Stimulated activated CD8-positive, alpha-beta memory T cell treated with anti-CD3 and anti-CD28 coated beads, Interleukin-12 subunit alpha, Interleukin-12 subunit beta, amount 100 ng/mL, for 1 hour (primary cell): ENCODE data around the gene RETREG1.

ENCODE experiments used
- DNase-seq: peaks from one replicate; pipeline ENCODE4 v3.0.0-alpha.2; 2020; ENCODE audit warnings: low read depth

The RETREG1 gene

GRCh38 chr5:16528382-16529110 is 88.3 kb downstream of the RETREG1 start:
- no peak for DNase-seq

DNA sequence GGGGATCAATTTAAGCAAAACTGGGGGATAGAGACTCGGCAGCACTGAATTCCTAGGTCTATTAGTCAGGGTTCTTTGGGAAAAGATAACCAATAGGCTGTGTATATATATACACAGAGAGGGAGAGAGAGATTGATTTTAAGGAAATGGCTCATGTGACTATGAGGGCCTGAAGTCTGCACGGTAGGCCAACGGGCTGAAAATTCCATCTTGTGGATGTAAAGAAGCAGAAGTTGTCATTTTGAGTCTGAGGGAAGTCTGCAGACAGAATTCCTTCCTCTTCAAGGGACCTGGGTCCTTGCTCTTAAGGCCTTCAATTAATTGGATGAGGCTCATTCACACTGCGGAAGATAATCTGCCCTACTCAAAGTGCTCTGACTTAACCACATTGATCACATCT is 91.1 kb downstream of the RETREG1 start:
- DNase-seq = no peak

DNA sequence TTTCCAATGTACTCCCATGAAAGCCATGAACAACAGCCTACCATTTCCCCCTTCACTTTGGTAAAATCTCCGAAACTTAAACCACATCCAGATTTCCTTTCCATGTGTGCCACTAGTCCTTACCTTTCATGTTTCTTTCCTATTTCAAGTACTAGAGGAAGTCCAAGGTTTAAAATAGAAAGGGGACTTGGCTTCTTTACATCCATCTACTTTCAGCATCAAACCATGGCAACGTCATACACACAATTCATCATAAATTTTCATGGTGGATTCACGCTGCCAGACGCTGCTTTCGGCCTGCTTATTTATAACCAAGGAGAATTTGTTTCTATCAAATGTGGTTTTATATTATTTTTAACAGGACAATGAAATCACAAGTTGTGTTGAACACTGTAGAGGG is 92.5 kb downstream of the RETREG1 start:
- DNase-seq = no peak

DNA sequence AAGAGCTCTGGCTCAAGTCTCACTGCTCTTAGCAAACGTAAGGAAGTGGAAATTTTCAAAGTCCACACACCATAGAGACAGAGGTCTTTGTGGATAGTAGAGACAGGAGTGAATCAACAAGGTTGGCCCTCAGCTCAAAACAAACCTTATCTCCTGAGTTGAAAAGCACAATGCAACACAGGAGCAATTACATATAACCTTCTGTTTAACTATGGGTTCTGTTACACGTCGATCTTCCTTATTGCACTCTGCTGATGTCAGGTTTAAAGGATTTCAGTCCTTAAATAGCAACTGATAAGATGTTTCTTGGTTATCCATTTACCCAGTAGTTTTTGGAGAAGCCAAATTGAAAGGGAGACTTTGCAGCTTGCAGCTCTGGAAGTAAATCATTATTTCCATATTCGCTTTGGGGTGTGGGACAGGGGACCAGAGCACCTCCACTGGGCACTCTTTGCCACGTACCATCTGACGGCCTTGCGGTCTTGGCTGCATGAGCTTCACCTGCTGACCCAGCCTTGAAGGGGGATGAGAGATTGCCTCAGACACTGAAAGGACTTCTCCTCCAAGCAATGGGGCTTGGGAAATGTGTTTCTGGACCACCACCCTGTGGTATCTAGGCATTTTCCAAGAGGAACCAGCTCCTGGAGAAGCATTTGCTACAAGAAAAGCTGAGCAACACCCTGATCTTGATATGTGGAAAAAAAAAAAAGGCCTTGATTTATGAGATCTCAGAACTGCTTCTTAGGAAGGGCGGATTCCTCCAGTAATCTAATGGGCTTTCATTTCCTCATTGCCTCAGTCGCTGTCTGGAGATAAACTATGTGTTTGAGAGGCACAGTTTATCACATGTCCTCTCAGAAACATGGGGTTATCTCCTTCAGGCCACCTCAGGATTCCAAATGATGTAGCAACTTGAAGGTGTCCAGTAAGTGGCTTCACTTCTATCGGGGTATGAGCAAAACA is 95.0 kb downstream of the RETREG1 start:
- DNase-seq = no peak

GRCh38 chr5:16520841-16521240 is 96.0 kb downstream of the RETREG1 start:
- DNase-seq = no peak

GRCh38 chr5:16519435-16519834 is 97.4 kb downstream of the RETREG1 start:
- DNase-seq = no peak

DNA sequence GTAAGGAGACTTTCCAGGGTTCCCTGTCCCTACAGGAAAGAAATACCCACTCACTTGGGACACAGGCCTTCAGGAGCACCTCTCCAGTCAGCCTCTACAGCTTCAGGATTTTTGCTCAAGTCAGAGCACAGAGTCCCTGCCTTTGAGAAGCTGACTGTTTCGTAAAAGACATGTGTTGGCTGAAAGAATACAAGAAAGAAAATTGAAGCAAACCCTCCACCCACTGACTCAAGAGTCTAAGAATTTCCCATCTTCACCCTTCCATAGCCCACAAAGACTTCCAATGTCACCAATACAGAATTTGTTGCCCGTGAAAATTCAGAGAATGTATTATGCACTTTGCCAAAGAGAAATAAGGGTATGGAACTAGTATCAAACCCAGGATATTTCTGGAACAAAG is 98.2 kb downstream of the RETREG1 start:
- DNase-seq = no peak

DNA sequence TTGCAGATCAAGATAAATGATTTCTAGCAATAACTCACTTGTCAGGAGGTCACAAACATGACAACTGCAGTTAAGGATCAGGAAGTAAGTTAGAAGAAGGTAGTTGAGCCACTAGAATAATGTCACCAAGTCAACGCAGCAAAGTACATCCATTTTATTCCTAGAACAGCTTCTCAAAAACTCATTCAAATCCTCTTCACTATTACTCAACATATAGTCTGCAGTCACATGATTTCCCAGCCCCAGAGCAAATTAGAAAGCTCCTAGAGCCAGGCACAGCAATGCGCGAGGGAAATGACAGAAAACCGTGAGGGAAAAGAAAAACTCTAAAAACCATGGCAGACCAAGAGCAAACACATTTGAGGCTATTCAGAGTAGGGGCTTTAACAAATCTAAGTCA is 101.3 kb downstream of the RETREG1 start:
- DNase-seq = no peak

DNA sequence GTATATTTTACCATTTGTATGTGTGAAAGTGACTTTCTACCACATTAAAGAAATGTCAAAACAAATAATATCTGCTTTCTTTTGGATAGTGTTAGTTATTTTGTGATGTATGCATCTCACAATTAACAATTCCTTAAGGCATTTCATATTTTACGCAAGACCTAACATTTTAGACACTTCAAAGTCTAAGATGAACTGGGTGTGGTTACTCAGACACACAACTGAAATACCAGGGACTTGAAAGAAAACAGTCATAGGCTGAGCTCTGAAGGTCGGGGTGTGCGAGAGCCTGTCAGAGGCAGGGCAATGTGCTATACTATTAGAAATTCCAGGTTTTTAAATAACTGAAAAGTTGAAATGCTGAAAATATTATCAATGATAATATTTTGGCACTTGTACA is 106.7 kb downstream of the RETREG1 start:
- DNase-seq = no peak

DNA sequence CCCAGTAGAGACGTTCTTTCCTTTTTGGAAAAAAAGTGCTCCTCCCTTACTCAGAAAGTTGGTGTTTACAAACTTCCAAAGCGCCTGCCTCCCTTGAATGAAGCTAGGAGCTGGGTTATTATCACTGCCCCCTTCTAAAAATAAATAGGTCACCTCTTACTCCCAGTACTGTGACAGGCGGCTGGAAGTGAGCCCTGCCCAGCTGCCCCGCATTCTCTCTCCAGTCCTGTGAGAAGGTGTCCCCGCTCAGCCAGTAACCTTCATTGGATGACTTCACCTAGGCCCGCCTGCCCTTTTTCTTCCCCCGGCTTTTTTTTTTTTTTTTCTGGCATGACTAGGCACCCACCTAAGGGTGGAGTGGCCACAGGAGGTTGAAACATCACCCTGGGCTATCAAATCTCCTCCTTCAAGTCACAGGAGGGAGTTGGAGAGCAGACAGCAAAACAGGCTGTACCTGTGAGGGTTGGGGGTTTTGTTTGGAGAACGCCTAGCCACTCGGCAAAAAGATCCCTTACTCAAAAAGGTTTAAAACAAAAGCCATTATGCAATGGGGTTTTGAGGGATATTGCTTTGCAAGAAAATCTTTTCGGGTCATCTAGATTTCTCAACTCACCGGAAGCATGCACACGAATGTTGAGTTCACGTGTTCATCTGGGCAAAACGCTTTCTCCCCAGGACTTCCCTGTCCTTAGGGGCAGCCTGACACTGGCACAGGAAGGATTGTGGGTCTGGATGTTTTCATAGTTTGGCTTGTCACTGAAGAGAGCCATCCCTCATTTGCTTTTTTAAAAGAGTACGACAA is 107.9 kb downstream of the RETREG1 start:
- DNase-seq = no peak

- DNase-seq = no peak
These were observed 109.1 kb downstream of the RETREG1 start for GRCh38 chr5:16507716-16508115.

- DNase-seq = no peak
These were observed 110.9 kb downstream of the RETREG1 start for GRCh38 chr5:16505904-16506303.

GRCh38 chr5:16505140-16505891 is 111.5 kb downstream of the RETREG1 start:
- no peak for DNase-seq

- DNase-seq = no peak
These were observed 112.2 kb downstream of the RETREG1 start for GRCh38 chr5:16504571-16504970.

- no peak for DNase-seq
These were observed 113.9 kb downstream of the RETREG1 start for GRCh38 chr5:16502866-16503265.

DNA sequence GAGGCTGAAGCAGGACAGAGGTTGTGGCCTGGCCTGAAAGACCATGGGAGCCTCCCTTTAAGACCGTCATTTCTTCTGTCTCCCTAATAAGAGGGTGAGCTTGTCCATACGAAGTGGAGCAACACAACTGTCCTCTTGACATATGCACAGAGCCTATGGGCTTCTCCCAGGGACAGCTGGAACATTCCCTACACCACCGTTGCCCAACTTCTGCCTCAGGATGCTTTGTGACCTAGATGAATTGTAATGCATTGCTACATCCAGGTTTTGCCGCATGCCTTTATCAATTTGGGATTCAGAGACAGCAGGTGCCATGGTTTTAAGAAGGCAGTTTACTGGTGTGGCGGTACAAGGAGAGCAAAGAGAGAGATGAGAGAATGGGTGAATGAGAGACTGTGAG is 116.8 kb downstream of the RETREG1 start:
- no peak for DNase-seq

- no peak for DNase-seq
These were observed 119.3 kb downstream of the RETREG1 start for GRCh38 chr5:16497546-16497945.

GRCh38 chr5:16493261-16493660 is 123.5 kb downstream of the RETREG1 start:
- DNase-seq = no peak

DNA sequence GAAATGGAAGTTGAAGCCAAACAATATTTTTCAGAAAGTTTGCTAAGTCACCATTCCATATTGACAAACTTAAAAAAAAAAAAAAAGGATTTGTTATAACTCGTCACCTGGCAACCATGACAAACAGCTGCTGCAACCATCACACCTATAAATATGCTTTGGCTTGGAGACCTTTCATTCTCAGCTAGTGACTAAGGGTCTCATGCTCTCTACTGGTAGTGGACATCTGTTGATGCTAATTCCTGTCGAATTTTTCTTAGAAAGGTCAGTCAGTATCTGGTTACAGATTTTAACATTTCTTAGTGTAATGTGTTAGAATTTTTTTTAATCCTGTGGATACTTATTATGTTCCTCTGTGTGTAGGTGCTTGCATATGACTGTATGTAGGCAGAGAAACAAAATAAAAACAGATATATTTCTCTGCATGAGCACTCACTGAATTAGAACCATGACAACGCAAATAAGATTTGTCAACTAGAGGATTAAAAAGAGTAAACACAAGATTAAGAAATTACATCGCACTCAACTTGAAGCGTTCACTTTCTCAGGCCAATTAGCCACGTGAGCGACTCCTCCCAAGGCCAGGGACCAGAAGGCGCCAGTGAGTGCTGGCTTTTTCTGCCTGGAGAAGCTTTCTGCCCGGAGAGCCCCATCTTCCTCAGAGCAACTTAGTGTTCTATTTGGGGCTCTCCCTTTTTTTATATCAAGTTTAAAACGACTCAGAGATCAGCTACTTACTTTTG is 124.2 kb downstream of the RETREG1 start:
- no peak for DNase-seq

GRCh38 chr5:16490911-16491310 is 125.9 kb downstream of the RETREG1 start:
- no peak for DNase-seq

DNA sequence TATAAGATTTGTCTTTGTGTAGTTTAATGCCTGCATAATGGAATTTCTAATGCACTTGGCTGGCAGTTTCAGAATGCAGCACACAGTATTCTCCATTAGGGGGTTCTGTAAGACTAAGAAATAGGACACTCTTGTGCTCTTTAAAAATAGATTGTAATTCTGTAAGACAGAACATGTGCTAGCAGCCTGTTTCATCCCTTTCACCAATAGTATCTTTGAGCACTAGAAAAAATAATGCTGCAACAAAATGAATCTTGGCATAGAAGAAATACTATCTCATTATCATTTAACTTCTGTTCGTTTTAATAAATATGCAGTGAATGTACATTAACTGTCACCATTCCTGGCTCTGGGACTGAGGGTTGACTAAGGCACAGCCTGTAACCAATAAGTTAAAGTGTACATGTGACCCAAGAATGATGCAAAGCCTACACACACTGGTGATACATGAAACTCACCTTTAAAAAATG is 127.4 kb downstream of the RETREG1 start:
- no peak for DNase-seq
